GM12864 (cell line): ENCODE measurements around the gene DYNC1I2.

ENCODE experiments used
- DNase-seq: peaks from one replicate; pipeline ENCODE4 v3.0.0-alpha.2; 2011; ENCODE audit warnings: low read depth
- H3K4me3 ChIP-seq: 2 replicates; pipeline ENCODE4 v1.5.1; 2011; ENCODE audit warnings: mild to moderate bottlenecking, low read depth, low read length, control low read depth
- TF ChIP-seq, protein P1 (sequence below): IDR thresholded peaks from 2 replicates; pipeline ENCODE4 v1.5.1; 2011; ENCODE audit warnings: low read depth, mild to moderate bottlenecking, moderate library complexity, low read length, control low read depth, inconsistent platforms; ENCODE audit errors: missing control alignments

Gene DYNC1I2

DNA sequence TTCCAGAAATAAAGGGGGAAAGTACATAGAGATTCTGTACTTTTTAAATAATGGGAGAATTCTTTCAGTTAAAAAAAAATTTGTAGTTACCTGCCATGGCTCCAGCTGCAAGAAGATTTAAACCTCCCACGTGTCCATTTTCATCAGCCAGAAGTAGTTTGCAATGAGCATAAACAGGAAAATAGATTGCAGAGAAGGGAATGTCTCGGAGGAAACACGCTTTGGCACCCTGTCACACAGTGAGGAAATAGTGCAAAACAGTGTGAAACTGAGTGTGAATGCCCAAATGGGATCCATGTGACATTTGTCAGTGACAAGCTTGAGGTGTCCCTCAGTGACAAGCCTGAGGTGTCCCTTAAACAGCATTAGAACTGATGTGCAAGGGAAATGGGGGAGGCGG, 104.1 kb downstream of the DYNC1I2 start:
- no peak overlapping the region for H3K4me3 ChIP-seq
- TF ChIP-seq, protein P1, sequence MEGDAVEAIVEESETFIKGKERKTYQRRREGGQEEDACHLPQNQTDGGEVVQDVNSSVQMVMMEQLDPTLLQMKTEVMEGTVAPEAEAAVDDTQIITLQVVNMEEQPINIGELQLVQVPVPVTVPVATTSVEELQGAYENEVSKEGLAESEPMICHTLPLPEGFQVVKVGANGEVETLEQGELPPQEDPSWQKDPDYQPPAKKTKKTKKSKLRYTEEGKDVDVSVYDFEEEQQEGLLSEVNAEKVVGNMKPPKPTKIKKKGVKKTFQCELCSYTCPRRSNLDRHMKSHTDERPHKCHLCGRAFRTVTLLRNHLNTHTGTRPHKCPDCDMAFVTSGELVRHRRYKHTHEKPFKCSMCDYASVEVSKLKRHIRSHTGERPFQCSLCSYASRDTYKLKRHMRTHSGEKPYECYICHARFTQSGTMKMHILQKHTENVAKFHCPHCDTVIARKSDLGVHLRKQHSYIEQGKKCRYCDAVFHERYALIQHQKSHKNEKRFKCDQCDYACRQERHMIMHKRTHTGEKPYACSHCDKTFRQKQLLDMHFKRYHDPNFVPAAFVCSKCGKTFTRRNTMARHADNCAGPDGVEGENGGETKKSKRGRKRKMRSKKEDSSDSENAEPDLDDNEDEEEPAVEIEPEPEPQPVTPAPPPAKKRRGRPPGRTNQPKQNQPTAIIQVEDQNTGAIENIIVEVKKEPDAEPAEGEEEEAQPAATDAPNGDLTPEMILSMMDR = no peak
- no peak for DNase-seq

DNA sequence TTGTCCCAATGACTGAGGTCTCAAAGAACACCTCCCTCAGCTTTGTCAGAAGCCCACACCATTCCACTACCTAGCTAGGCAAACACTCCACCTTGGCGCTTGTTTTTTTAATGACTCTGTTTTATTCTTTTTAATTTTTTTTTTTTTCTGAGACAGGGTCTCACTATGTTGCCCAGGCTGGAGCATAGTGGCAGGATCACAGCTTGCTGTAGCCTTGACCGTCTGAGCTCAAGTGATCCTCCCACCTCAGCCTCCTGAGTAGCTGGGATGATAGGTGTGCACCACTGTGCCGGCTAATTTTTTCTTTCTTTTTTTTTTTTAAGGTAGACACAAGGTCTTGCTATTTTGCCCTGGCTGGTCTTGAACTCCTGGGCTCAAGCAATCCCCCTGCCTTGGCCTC, 104.9 kb downstream of the DYNC1I2 start:
- H3K4me3 ChIP-seq = no peak overlapping the region
- TF ChIP-seq, protein P1 = no peak
- DNase-seq = no peak

DNA sequence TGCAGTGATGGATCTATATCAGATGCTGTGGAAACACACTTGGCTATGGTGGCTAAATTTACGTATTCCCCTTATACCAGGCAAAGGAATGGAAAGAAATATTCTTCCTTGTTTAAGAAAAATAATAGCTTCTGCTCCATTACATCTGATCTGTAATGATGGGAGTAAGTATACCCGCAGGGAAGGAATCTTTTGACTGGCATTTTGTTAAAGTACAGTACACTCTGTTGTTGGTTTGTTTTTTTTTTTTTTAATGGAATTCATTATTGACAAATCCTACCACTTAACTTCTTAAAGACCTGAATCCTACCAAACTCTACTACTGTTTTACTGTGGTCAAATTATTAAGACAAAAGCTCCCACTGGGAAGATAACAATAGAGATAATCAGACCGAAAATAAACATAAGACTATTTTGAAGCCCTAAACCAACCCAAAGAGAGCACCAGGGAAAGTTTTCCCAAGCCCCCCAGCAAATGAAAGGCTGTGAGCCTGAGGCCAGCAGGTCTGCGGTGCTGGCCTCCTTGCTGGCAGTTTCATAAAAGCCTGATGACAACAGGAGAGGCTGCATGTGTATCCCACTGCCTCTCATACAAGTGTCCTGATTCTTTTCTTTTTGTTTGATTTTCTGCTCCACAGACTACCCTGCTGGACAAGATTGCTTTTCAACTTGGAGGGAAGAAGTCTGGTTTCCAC, 105.8 kb downstream of the DYNC1I2 start:
- no peak overlapping the region for H3K4me3 ChIP-seq
- no peak for DNase-seq
- TF ChIP-seq, protein P1 = no peak

DNA sequence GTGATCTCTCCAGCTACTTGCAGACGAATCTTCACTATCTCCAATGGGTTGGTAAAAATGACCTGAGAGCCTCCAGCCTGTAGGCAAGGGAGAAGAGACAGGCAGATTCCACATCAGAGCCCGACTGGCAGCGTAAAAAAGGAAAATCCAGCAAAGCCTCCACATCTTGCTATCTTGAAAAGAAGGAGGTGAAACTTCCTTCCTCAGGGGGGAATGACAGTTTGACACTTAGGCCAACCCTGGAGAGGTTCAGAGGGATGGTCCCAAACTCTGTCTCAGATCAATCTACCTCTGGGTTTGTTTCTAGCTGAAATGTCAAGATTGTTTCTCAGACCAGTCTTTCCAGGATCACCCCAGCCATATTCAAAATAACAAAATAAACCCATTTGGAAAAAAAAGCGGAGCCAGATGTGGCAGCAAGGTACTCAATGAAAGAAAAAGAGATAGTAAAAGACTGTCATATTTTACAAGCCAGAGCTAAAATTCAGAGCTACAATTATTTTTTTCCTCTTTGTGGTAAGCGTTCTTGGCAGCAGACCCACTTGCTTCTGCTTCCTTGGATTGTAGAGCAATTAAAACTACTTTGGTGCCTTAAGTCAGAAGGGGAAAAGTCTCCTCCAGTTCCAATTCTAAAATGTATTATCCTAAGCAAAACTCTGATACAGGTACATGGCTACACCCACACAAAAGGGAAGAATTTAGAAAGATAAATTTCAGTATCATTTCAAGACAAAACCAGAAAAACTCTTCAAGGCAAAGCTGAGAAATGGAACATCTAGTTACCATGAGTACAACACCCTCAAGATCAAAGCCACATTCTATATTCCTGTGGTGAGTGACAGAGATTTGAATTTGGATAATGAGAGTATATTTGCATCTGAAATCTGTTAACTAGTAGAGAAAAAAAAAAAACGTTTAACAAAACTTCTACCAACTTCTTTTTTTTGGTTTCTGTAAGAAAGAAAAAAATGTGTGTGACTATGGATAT, 106.7 kb downstream of the DYNC1I2 start:
- TF ChIP-seq, protein P1 = no peak
- no peak for DNase-seq
- no peak overlapping the region for H3K4me3 ChIP-seq

DNA sequence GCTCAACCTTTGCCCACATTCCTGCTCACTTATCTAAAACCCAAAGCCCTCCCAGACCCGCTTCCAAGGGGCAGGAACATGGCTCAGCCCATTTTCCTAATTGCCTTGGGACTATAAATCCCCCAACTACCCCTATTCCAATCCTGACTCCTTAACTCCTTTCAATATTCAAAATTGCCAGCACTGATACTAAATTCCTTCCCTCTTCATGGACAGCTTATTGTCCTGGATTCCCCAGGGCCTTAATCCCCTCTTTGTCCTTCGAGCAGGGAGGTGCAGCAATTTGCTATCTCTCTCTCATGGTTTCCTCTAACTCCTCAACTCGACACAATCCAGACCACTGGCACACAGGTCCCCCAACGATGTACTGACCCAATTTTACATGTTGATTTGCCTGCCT, 107.6 kb downstream of the DYNC1I2 start:
- TF ChIP-seq, protein P1 = no peak
- H3K4me3 ChIP-seq = no peak overlapping the region
- DNase-seq = no peak
